Activated T-helper 9 cell treated with anti-CD3 and anti-CD28 coated beads, Interleukin-2, amount 50 U/mL, for 16 hours (primary cell): ENCODE measurements around the gene FRS2.
"Not testable (repeated sequence)": the region's sequence is repeated elsewhere in the genome, so short reads cannot be mapped to it uniquely, and the experiment has no call there.

ENCODE experiments used
- DNase-seq: peaks from one replicate; pipeline ENCODE4 v3.0.0-alpha.2; 2020; ENCODE audit warnings: low read depth

FRS2 gene

GRCh38 chr12:69585189-69586062 is 115.2 kb downstream of the FRS2 start, which contains the start of gene CCT2:
CCT2 (plus strand) TSS chr12:69585459; CDS start chr12:69585522, 63 bp downstream.
- peak; percentile 96 for DNase-seq

GRCh38 chr12:69588527-69588926 is 118.3 kb downstream of the FRS2 start:
- DNase-seq = no peak

GRCh38 chr12:69589082-69589481 is 118.9 kb downstream of the FRS2 start:
- DNase-seq = no peak

GRCh38 chr12:69595689-69596088 is 125.5 kb downstream of the FRS2 start:
- DNase-seq = no peak

GRCh38 chr12:69598174-69598753 is 128.1 kb downstream of the FRS2 start:
- DNase-seq = no peak

- DNase-seq = no peak
Observed at GRCh38 chr12:69600804-69601203, 130.6 kb downstream of the FRS2 start.

- DNase-seq = no peak
Observed at GRCh38 chr12:69601962-69602685, 131.9 kb downstream of the FRS2 start.

- DNase-seq = no peak
Observed at GRCh38 chr12:69602954-69603353, 132.8 kb downstream of the FRS2 start.

GRCh38 chr12:69603556-69603955 is 133.4 kb downstream of the FRS2 start:
- not testable (repeated sequence) for DNase-seq

- DNase-seq = not testable (repeated sequence)
Observed at GRCh38 chr12:69604275-69604674, 134.1 kb downstream of the FRS2 start.

- DNase-seq = no peak
Observed at GRCh38 chr12:69608114-69608513, 137.9 kb downstream of the FRS2 start.

- no peak for DNase-seq
Observed at GRCh38 chr12:69610126-69610525, 139.9 kb downstream of the FRS2 start.

- DNase-seq = no peak
Observed at GRCh38 chr12:69610729-69611128, 140.5 kb downstream of the FRS2 start, which contains the start of gene LRRC10. LRRC10 (minus strand) TSS chr12:69610907; CDS start chr12:69610838, 69 bp downstream.

GRCh38 chr12:69613351-69613750 is 143.2 kb downstream of the FRS2 start:
- DNase-seq = no peak

- DNase-seq = no peak
Observed at GRCh38 chr12:69616025-69616424, 145.8 kb downstream of the FRS2 start.

- no peak for DNase-seq
Observed at GRCh38 chr12:69619050-69619449, 148.9 kb downstream of the FRS2 start.

GRCh38 chr12:69620077-69620476 is 149.9 kb downstream of the FRS2 start:
- no peak for DNase-seq

GRCh38 chr12:69620921-69621320 is 150.7 kb downstream of the FRS2 start:
- DNase-seq = no peak

- DNase-seq = no peak
Observed at GRCh38 chr12:69621551-69621950, 151.4 kb downstream of the FRS2 start.

GRCh38 chr12:69623970-69624369 is 153.8 kb downstream of the FRS2 start:
- DNase-seq = no peak

GRCh38 chr12:69627501-69627900 is 157.3 kb downstream of the FRS2 start:
- DNase-seq = no peak
